KMS-11 (cell line): ENCODE measurements around the gene MCAM.

Source experiments
- H2AFZ ChIP-seq: fragments of 200-600 bp; sonication (generic); 2 replicates; pipeline ENCODE4 v1.6.1; 2016; ENCODE audit warnings: antibody characterized with exemption, mixed run types, low read depth
- H3K27ac ChIP-seq: fragments of 200-600 bp; sonication (generic); 2 replicates; pipeline ENCODE4 v1.6.1; 2016; ENCODE audit warnings: mild to moderate bottlenecking, mixed run types
- H3K27me3 ChIP-seq: fragments of 200-600 bp; sonication (generic); 2 replicates; pipeline ENCODE4 v1.6.1; 2017; ENCODE audit warnings: mild to moderate bottlenecking, low read depth, mixed run types, moderate library complexity; ENCODE audit not compliant: insufficient read depth
- H3K36me3 ChIP-seq: fragments of 200-600 bp; sonication (generic); 2 replicates; pipeline ENCODE4 v1.6.1; 2017; ENCODE audit warnings: mild to moderate bottlenecking, mixed run types; ENCODE audit not compliant: insufficient read depth
- H3K4me1 ChIP-seq: fragments of 200-600 bp; sonication (generic); 2 replicates; pipeline ENCODE4 v1.6.1; 2016; ENCODE audit warnings: mild to moderate bottlenecking, low read depth, mixed run types; ENCODE audit not compliant: poor library complexity, severe bottlenecking
- H3K4me2 ChIP-seq: fragments of 200-600 bp; sonication (generic); 2 replicates; pipeline ENCODE4 v1.7.0; 2016; ENCODE audit warnings: mild to moderate bottlenecking, mixed run types
- H3K4me3 ChIP-seq: fragments of 200-600 bp; sonication (generic); IDR thresholded peaks from 2 replicates; pipeline ENCODE4 v1.6.1; 2017; ENCODE audit warnings: low read depth, low read length, mixed read lengths; ENCODE audit not compliant: insufficient read depth
- H3K79me2 ChIP-seq: fragments of 200-600 bp; sonication (generic); 2 replicates; pipeline ENCODE4 v1.6.1; 2016; ENCODE audit warnings: low read depth, mixed run types; ENCODE audit not compliant: insufficient read depth
- H3K9ac ChIP-seq: fragments of 200-600 bp; sonication (generic); 2 replicates; pipeline ENCODE4 v1.6.1; 2016; ENCODE audit warnings: mild to moderate bottlenecking, mixed run types
- H4K20me1 ChIP-seq: fragments of 200-600 bp; sonication (generic); 2 replicates; pipeline ENCODE4 v1.6.1; 2016; ENCODE audit warnings: mild to moderate bottlenecking, mixed run types; ENCODE audit not compliant: insufficient read depth
- TF ChIP-seq, protein P1 (sequence below): fragments of 200-600 bp; sonication (generic); conservative IDR thresholded peaks from 2 replicates; pipeline ENCODE4 v1.6.1; 2017; ENCODE audit warnings: low read depth, mild to moderate bottlenecking, antibody characterized with exemption, low read length, moderate library complexity, mixed read lengths

The MCAM gene

DNA sequence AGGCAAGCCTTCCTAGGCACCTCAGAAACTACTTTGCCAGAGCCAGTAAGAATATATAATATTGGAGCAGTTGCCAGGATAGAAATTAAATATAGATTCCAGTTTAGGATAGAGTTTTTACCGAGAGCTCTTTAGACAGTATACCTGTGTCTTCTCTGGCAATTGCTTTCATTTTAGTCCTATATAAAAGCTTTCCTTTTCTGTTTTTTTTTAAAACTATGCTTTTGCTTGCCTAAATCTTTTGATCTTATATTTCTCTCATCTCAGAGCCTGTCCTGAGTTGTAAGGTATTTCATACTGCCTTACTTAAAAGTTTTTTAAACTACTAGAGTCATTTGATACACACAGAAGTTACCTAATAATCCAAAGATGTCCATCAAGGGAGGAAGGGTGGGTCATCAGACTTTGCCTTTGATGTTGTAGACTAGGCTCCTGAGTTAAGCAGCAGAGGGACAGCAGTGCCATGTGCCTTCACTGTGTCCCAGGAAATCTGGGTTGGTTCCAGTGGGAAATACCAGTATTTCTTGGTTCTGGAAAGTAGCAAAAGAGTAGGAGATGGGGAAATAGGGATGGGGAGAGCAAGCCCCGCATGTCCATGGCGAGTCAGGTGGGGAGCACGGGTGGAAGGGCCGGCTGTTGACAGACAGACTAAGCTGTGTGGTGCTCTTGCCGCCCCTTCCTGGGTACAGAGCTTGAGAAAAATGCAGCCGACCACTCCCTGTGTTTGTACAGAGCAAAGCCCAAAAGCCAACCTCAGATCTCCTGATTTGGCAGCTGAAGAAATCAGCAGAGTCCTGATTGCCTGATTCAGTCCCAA is 11.2 kb downstream of the MCAM start:
- no peaks in the 10 kb centered on the region for H3K4me1 ChIP-seq
- no peak overlapping the region for H3K9ac ChIP-seq
- H3K4me3 ChIP-seq, result no peak overlapping the region
- TF ChIP-seq, protein P1, sequence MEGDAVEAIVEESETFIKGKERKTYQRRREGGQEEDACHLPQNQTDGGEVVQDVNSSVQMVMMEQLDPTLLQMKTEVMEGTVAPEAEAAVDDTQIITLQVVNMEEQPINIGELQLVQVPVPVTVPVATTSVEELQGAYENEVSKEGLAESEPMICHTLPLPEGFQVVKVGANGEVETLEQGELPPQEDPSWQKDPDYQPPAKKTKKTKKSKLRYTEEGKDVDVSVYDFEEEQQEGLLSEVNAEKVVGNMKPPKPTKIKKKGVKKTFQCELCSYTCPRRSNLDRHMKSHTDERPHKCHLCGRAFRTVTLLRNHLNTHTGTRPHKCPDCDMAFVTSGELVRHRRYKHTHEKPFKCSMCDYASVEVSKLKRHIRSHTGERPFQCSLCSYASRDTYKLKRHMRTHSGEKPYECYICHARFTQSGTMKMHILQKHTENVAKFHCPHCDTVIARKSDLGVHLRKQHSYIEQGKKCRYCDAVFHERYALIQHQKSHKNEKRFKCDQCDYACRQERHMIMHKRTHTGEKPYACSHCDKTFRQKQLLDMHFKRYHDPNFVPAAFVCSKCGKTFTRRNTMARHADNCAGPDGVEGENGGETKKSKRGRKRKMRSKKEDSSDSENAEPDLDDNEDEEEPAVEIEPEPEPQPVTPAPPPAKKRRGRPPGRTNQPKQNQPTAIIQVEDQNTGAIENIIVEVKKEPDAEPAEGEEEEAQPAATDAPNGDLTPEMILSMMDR, result no peak
- no peaks in the 10 kb centered on the region for H3K36me3 ChIP-seq
- no peak overlapping the region for H2AFZ ChIP-seq
- no peak overlapping the region for H3K4me2 ChIP-seq
- no peaks in the 10 kb centered on the region for H4K20me1 ChIP-seq
- H3K27me3 ChIP-seq, result no peaks in the 10 kb centered on the region
- no peaks in the 10 kb centered on the region for H3K79me2 ChIP-seq
- no peak overlapping the region for H3K27ac ChIP-seq

DNA sequence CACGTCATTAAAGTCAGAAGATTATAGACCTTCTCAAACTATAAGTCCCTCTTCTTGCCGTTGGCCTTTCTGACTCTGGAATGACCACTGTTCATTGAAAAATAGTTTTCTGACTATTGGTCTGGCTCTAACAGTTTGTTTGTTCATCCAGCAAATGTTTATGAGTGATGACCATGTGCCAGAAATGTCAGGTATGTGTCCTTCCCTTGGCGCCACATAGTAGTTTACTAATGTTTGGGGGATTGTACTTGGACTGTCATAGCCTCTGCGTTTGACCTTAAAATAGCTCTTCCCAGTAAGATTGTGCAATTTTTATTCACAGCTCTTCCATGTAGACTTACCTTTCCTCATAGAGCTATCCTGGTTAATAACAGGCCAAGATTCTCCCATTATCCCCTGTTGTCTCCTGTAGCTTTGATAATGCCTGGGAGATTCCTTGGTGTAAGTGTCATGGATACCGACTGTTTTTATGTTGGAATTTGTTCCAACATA is 13.7 kb downstream of the MCAM start:
- Histone ChIP-seq H3K27me3 (no peaks in the 10 kb centered on the region), H3K36me3 (no peaks in the 10 kb centered on the region), H3K9ac (no peak overlapping the region), H3K79me2 (no peaks in the 10 kb centered on the region), H3K4me3 (no peak overlapping the region), H3K4me2 (no peak overlapping the region), H3K27ac (no peak overlapping the region), H4K20me1 (no peaks in the 10 kb centered on the region), H2AFZ (no peak overlapping the region), H3K4me1 (no peaks in the 10 kb centered on the region)
- TF ChIP-seq, protein P1, result no peak

DNA sequence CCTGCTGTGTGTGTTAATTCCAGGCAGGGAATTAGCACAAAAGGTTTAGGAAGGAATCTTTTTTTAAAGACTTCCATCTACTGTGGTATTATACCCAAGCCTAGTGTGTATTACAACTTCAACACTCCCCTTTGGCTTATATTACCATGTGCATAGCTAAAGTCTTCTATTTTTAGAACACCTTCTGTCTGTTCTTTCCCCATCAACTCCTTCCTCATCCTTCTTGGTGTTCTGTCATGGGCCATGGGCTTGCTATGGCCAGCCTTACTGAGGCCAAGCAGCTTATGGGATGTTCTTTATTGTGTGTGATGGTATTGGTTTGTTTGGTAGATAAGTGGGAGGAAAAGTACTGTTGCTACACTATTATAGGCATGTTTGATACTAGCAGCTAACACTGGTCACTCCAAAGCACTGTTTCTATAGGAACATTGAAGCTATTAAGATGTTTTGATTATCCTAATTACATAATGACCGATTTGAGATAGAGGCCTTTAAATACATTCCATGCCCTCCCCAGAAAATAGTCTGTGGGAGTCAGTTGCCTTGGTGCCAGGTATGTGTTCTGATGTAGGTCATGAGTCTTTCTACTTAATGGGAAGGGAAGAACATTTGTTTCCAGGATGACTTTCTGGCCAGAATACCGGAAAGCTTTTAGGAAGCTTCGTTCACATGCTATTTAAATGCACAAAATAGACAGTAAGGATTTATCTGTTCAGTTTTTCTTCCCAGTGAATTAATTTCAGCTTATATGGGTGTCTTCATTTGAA is 16.5 kb downstream of the MCAM start:
- TF ChIP-seq, protein P1, result no peak

DNA sequence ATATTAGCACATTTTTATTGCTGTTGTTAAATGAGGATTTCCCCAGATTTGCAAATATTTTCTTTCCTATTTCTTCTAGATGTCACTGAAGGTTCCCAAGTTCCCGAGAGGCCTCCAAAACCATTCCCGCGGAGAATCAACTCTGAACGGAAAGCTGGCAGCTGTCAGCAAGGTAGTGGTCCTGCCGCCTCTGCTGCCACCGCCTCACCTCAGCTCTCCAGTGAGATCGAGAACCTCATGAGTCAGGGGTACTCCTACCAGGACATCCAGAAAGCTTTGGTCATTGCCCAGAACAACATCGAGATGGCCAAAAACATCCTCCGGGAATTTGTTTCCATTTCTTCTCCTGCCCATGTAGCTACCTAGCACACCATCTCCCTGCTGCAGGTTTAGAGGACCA is 17.5 kb downstream of the MCAM start:
- H3K9ac ChIP-seq, result no peak overlapping the region
- H3K27ac ChIP-seq, result no peak overlapping the region

More for the DNA sequence above, 16.5 kb downstream of the MCAM start:
- Histone ChIP-seq H3K36me3 (no peaks in the 10 kb centered on the region), H3K27me3 (no peaks in the 10 kb centered on the region), H3K4me3 (no peak overlapping the region), H3K27ac (no peak overlapping the region), H4K20me1 (no peaks in the 10 kb centered on the region), H3K4me1 (no peaks in the 10 kb centered on the region), H3K79me2 (no peaks in the 10 kb centered on the region), H2AFZ (no peak overlapping the region), H3K4me2 (no peak overlapping the region), H3K9ac (no peak overlapping the region)

More for the DNA sequence above, 17.5 kb downstream of the MCAM start:
- H3K27me3 ChIP-seq, result no peaks in the 10 kb centered on the region
- no peaks in the 10 kb centered on the region for H3K79me2 ChIP-seq
- TF ChIP-seq, protein P1, result no peak
- no peak overlapping the region for H3K4me3 ChIP-seq
- no peaks in the 10 kb centered on the region for H3K4me1 ChIP-seq
- no peak overlapping the region for H3K4me2 ChIP-seq
- H2AFZ ChIP-seq, result no peak overlapping the region
- no peaks in the 10 kb centered on the region for H3K36me3 ChIP-seq
- no peaks in the 10 kb centered on the region for H4K20me1 ChIP-seq
